GM12864 (cell line): ENCODE data around the gene GNAQ.
"Not testable (repeated sequence)": the region's sequence is repeated elsewhere in the genome, so short reads cannot be mapped to it uniquely, and the experiment has no call there.

Experiments used
- DNase-seq: peaks from one replicate; pipeline ENCODE4 v3.0.0-alpha.2; 2011; ENCODE audit warnings: low read depth
- H3K4me3 ChIP-seq: 2 replicates; pipeline ENCODE4 v1.5.1; 2011; ENCODE audit warnings: mild to moderate bottlenecking, low read depth, low read length, control low read depth
- CTCF ChIP-seq: IDR thresholded peaks from 2 replicates; pipeline ENCODE4 v1.5.1; 2011; ENCODE audit warnings: low read depth, mild to moderate bottlenecking, moderate library complexity, low read length, control low read depth, inconsistent platforms; ENCODE audit errors: missing control alignments

The GNAQ gene

GRCh38 chr9:77731930-77732329 is 299.7 kb downstream of the GNAQ start:
- no peak overlapping the region for H3K4me3 ChIP-seq
- no peak for DNase-seq
- no peak for TF ChIP-seq CTCF

GRCh38 chr9:77731008-77731698 is 300.5 kb downstream of the GNAQ start:
- H3K4me3 ChIP-seq, result no peak overlapping the region
- TF ChIP-seq CTCF, result no peak
- no peak for DNase-seq

- H3K4me3 ChIP-seq, result no peak overlapping the region
- DNase-seq, result no peak
- TF ChIP-seq CTCF, result no peak
Measured at GRCh38 chr9:77729177-77729576, 302.4 kb downstream of the GNAQ start.

- no peak for TF ChIP-seq CTCF
- no peak overlapping the region for H3K4me3 ChIP-seq
- no peak for DNase-seq
Measured at GRCh38 chr9:77726814-77727213, 304.8 kb downstream of the GNAQ start.

- H3K4me3 ChIP-seq, result no peak overlapping the region
- DNase-seq, result no peak
- no peak for TF ChIP-seq CTCF
Measured at GRCh38 chr9:77726289-77726688, 305.3 kb downstream of the GNAQ start.

GRCh38 chr9:77725820-77726219 is 305.8 kb downstream of the GNAQ start:
- TF ChIP-seq CTCF, result no peak
- no peak overlapping the region for H3K4me3 ChIP-seq
- no peak for DNase-seq

GRCh38 chr9:77725046-77725694 is 306.4 kb downstream of the GNAQ start:
- no peak overlapping the region for H3K4me3 ChIP-seq
- TF ChIP-seq CTCF, result no peak
- no peak for DNase-seq

GRCh38 chr9:77721156-77721555 is 310.5 kb downstream of the GNAQ start:
- DNase-seq, H3K4me3 ChIP-seq: not testable (repeated sequence)
